Mucosa of descending colon (tissue), 3 donors: ENCODE data around the gene DENND5B. TPM values are rescaled to one million over a fixed set of nuclear protein-coding genes. Genes with fewer than 3 reads are reported as not detected.

ENCODE experiments used
- ATAC-seq: fragments of 200-7000 bp; cut with Tn5 transposase; one replicate; pipeline ENCODE4 v1.9.1; 2020; ENCODE audit warnings: mild to moderate bottlenecking, moderate library complexity
- DNase-seq, 3 donors: peaks; one replicate each; pipeline ENCODE4 v3.0.0-alpha.2; 2020
- H3K36me3 ChIP-seq: fragments of 200-600 bp; one replicate; pipeline ENCODE4 v1.8.0; 2021; ENCODE audit warnings: low read depth, mild to moderate bottlenecking
- H3K4me1 ChIP-seq: fragments of 200-600 bp; one replicate; pipeline ENCODE4 v1.8.0; 2021; ENCODE audit warnings: low read depth, mild to moderate bottlenecking
- H3K4me3 ChIP-seq: fragments of 200-600 bp; one replicate; pipeline ENCODE4 v1.8.0; 2021; ENCODE audit warnings: mild to moderate bottlenecking
- H3K9me3 ChIP-seq: fragments of 200-600 bp; one replicate; pipeline ENCODE4 v1.8.0; 2021; ENCODE audit warnings: mild to moderate bottlenecking
- CTCF ChIP-seq: fragments of 200-600 bp; IDR thresholded peaks from one replicate; pipeline ENCODE4 v1.8.0; 2022; ENCODE audit warnings: antibody characterized with exemption, mild to moderate bottlenecking
- intact Hi-C, 2 donors: fragments of 100-400 bp; cut with DNase I in 1 of 2; cut with micrococcal nuclease in 1 of 2; formaldehyde crosslinking; loops; one replicate each; pipeline versions ENCODE4 v1.11.0 to v1.11.1; 2022; cut with DNase I, micrococcal nuclease
- total RNA-seq, 3 donors: library from RNA; stranded (reverse); fragmentation: NEBNext Ultra II Directional in 2 of 3; extraction: Animal tissue kit (Norgen Biotek cat#: 25700) in 2 of 3; gene quantifications; one replicate each; pipeline versions ENCODE4 v1.2.1 to v1.2.4, GENCODE V29; 2021 to 2023
- donor health status: DM: no; HTN: no; CAD: no; lungs with moderate emphysema.
- donor health status: DM: no; HTN: no; CAD: no.
- donor health status: DM: no; HTN: yes; CAD: no.

DENND5B gene
- total RNA-seq, 3 donors from 2014 or later: 10.4 to 20.3 (median 12.8) TPM

- H3K9me3 ChIP-seq: no peaks in the 10 kb centered on the region
- intact Hi-C loops: no loop called here
- DNase-seq (no peak), ATAC-seq (no peak)
- peaks cover 2% of the 10 kb centered on the region for H3K4me1 ChIP-seq
- no peak overlapping the region for H3K4me3 ChIP-seq
- no peak for TF ChIP-seq CTCF
- no peaks in the 10 kb centered on the region for H3K36me3 ChIP-seq
Observed at GRCh38 chr12:31524791-31525495, 66.0 kb downstream of the DENND5B start.

- no peaks in the 10 kb centered on the region for H3K36me3 ChIP-seq
- TF ChIP-seq CTCF: no peak
- no peak overlapping the region for H3K4me3 ChIP-seq
- no peak for DNase-seq
- no peak for ATAC-seq
- no peaks in the 10 kb centered on the region for H3K9me3 ChIP-seq
- intact Hi-C loops: no loop called here
- peaks cover 10% of the 10 kb centered on the region for H3K4me1 ChIP-seq
Observed at GRCh38 chr12:31523306-31523705, 67.6 kb downstream of the DENND5B start.

- intact Hi-C loops: no loop called here
- TF ChIP-seq CTCF: no peak
- peaks cover 10% of the 10 kb centered on the region for H3K4me1 ChIP-seq
- no peak for DNase-seq
- ATAC-seq: no peak
- no peaks in the 10 kb centered on the region for H3K9me3 ChIP-seq
- H3K4me3 ChIP-seq: no peak overlapping the region
- H3K36me3 ChIP-seq: no peaks in the 10 kb centered on the region
Observed at GRCh38 chr12:31522607-31523006, 68.3 kb downstream of the DENND5B start.

GRCh38 chr12:31521964-31522363 lies 69.0 kb downstream of the DENND5B start:
- intact Hi-C loops: no loop called here
- Histone ChIP-seq H3K4me1 (peaks cover 10% of the 10 kb centered on the region), H3K36me3 (no peaks in the 10 kb centered on the region), H3K4me3 (no peak overlapping the region), H3K9me3 (no peaks in the 10 kb centered on the region)
- DNase-seq: no peak
- TF ChIP-seq CTCF: no peak
- no peak for ATAC-seq

GRCh38 chr12:31519511-31519910 lies 71.4 kb downstream of the DENND5B start:
- DNase-seq: no peak
- Histone ChIP-seq H3K4me3 (no peak overlapping the region), H3K9me3 (no peaks in the 10 kb centered on the region), H3K4me1 (peaks cover 10% of the 10 kb centered on the region), H3K36me3 (no peaks in the 10 kb centered on the region)
- intact Hi-C loops: no loop called here
- ATAC-seq: peak; percentile 26
- TF ChIP-seq CTCF: no peak
